GM21423 (cell line): ENCODE measurements around the gene ATP2A1.
"Not testable (repeated sequence)": the region's sequence is repeated elsewhere in the genome, so short reads cannot be mapped to it uniquely, and the experiment has no call there.

Source experiments
- ATAC-seq: cut with Tn5 transposase; IDR thresholded peaks from one replicate; pipeline ENCODE4 v1.9.1; 2021; ENCODE audit warnings: mild to moderate bottlenecking, moderate library complexity; ENCODE audit not compliant: unreplicated experiment

Gene ATP2A1

GRCh38 chr16:28880589-28880915, 2.3 kb downstream of the ATP2A1 start:
- no peak for ATAC-seq

GRCh38 chr16:28880955-28881354, 2.7 kb downstream of the ATP2A1 start:
- ATAC-seq: no peak

GRCh38 chr16:28881565-28881964, 3.3 kb downstream of the ATP2A1 start:
- ATAC-seq: not testable (repeated sequence)

- no peak for ATAC-seq
Observed at GRCh38 chr16:28882551-28883160, 4.4 kb downstream of the ATP2A1 start.

- ATAC-seq: no peak
Observed at GRCh38 chr16:28883221-28883996, 5.1 kb downstream of the ATP2A1 start.

GRCh38 chr16:28884045-28884444, 5.8 kb downstream of the ATP2A1 start:
- no peak for ATAC-seq

GRCh38 chr16:28886945-28887344, 8.7 kb downstream of the ATP2A1 start:
- no peak for ATAC-seq

- not testable (repeated sequence) for ATAC-seq
Observed at GRCh38 chr16:28890355-28890754, 12.1 kb downstream of the ATP2A1 start.

GRCh38 chr16:28891964-28892890, 13.9 kb downstream of the ATP2A1 start:
- no peak for ATAC-seq

- no peak for ATAC-seq
Observed at GRCh38 chr16:28893291-28893690, 15.0 kb downstream of the ATP2A1 start.

- no peak for ATAC-seq
Observed at GRCh38 chr16:28895609-28896008, 17.3 kb downstream of the ATP2A1 start.

GRCh38 chr16:28897826-28898225, 19.5 kb downstream of the ATP2A1 start:
- ATAC-seq: no peak

GRCh38 chr16:28898266-28898665, 20.0 kb downstream of the ATP2A1 start:
- ATAC-seq: no peak

GRCh38 chr16:28898942-28899341, 20.7 kb downstream of the ATP2A1 start:
- no peak for ATAC-seq

GRCh38 chr16:28899882-28900590, 21.7 kb downstream of the ATP2A1 start:
- no peak for ATAC-seq

- no peak for ATAC-seq
Observed at GRCh38 chr16:28900601-28901000, 22.3 kb downstream of the ATP2A1 start.

- ATAC-seq: no peak
Observed at GRCh38 chr16:28901862-28902261, 23.6 kb downstream of the ATP2A1 start.

- ATAC-seq: no peak
Observed at GRCh38 chr16:28902909-28903308, 24.6 kb downstream of the ATP2A1 start.

GRCh38 chr16:28903344-28904042, 25.2 kb downstream of the ATP2A1 start:
- no peak for ATAC-seq

GRCh38 chr16:28904363-28904762, 26.1 kb downstream of the ATP2A1 start:
- no peak for ATAC-seq
